RWPE1 (cell line): ENCODE data around the gene MRTFB.

Experiments used
- CTCF ChIA-PET: fragments of 350-600 bp; sonication (Branson Sonifier 250); formaldehyde crosslinking; extraction: SDS; loops from one replicate; lab custom pipeline; 2021; lab: Yijun Ruan, JAX
- POLR2A ChIA-PET: fragments of 400-600 bp; formaldehyde crosslinking; extraction: SDS; loops from one replicate; lab custom pipeline; 2020; ENCODE audit warnings: antibody characterized with exemption; ENCODE audit not compliant: low non-redundant PET; lab: Yijun Ruan, JAX
- DNase-seq: peaks from one replicate; pipeline ENCODE4 v3.0.0; 2012; ENCODE audit warnings: low spot score
- H3K27ac ChIP-seq: fragments of 450-650 bp; 2 replicates; pipeline ENCODE4 v1.5.1; 2017
- TF ChIP-seq, protein P1 (sequence below): fragments of 450-650 bp; conservative IDR thresholded peaks from 2 replicates; pipeline ENCODE4 v1.5.1; 2017; ENCODE audit warnings: low read depth, mild to moderate bottlenecking

Gene MRTFB

DNA sequence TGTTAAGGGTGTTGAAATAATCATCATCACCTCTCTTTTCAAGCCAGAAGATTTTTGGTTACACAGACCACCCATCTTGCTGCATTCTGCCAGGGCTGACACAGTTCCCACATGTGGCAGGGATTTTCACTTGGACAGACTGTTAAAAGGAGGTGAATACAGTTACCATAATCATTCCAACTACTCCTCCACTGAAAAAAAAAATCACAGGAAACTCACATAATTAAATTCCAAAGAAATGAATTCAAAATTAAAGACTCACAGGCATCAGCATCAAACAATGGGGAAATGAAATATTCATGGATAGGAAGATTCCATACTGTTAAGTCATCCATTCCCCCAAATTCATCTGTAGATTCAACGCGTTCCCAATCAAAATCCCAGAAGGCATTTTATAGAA is 209.4 kb downstream of the MRTFB start:
- DNase-seq: no peak
- no peak overlapping the region for H3K27ac ChIP-seq
- ChIA-PET POLR2A (no interaction called here), CTCF (no interaction called here)
- TF ChIP-seq, protein P1, sequence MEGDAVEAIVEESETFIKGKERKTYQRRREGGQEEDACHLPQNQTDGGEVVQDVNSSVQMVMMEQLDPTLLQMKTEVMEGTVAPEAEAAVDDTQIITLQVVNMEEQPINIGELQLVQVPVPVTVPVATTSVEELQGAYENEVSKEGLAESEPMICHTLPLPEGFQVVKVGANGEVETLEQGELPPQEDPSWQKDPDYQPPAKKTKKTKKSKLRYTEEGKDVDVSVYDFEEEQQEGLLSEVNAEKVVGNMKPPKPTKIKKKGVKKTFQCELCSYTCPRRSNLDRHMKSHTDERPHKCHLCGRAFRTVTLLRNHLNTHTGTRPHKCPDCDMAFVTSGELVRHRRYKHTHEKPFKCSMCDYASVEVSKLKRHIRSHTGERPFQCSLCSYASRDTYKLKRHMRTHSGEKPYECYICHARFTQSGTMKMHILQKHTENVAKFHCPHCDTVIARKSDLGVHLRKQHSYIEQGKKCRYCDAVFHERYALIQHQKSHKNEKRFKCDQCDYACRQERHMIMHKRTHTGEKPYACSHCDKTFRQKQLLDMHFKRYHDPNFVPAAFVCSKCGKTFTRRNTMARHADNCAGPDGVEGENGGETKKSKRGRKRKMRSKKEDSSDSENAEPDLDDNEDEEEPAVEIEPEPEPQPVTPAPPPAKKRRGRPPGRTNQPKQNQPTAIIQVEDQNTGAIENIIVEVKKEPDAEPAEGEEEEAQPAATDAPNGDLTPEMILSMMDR: no peak

DNA sequence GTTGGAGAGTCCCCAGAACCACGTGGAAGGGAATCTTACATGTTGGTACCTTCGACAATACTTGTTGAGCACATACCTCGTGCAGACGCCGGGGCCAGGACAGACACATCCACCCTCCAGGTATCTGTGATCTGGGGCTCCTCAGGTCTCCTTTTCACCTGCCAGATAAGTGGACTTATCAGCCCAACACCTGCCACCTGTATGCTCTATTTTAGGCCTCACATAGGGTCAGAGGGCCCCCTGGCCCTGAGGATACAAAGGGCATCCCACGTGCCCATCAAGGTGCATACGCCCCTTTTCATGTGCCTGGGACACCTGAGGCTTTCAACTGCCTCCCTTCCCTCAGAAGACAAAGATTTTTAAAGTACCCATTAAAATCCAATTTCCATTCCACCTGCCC is 212.7 kb downstream of the MRTFB start:
- TF ChIP-seq, protein P1: no peak
- ChIA-PET POLR2A (no interaction called here), CTCF (no interaction called here)
- H3K27ac ChIP-seq: no peak overlapping the region
- no peak for DNase-seq

DNA sequence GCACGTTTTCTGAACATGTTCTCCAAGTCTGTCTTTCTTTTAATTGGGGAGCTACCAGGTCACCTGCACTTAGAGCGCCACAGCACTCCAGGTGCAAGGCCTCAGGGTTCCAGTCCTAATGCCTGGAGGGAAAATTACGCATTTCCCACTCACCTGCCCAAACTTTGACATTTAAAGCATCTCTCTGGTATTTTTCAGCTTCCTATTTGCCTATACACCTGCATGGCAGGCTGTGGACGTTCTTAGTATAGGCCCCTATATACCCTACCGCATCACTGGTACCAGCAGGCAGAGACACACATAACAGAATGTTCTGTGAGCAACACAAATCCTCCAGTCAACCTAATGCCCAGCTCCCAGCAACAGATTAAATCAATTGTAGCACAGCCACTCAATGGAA is 213.3 kb downstream of the MRTFB start:
- ChIA-PET CTCF (interaction anchor here (0.6 to 1.2 kb wide), 2 partner anchors 35 to 348 kb away, joined by 4 read pairs; partner anchors contain the start of gene BFAR), POLR2A (no interaction called here)
- no peak for DNase-seq
- TF ChIP-seq, protein P1: no peak
- no peak overlapping the region for H3K27ac ChIP-seq

DNA sequence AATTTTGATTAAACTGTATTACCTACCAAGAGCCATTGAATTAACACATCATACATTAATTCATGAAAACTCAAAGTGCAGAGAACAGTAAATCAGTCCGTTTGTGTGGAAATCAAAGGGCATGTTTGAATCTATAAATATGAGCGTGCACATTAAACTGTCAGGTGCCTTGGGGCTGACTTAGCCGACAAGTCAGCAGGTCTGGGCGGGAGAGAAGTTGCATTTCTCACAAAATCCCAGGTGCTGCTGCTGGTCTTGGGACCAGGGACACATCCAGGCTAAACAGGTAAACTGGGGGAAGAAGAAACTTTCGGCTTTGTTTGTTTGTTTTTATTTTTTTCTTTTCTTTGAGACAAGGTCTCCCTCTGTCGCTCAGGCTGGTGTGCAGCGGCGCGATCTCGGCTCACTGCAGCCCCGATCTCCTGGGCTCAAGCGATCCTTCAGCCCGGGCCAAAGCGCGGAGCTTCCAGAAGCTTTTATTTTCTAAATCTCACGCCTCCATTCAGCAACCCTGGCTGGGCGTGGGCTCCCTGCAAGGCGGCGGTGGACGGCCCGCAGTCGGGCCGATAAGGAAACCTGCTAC is 213.9 kb downstream of the MRTFB start:
- DNase-seq: peak; percentile 53
- CTCF ChIA-PET: interaction anchor here (0.6 to 2.8 kb wide), 6 partner anchors 10 to 362 kb away, joined by 3 to 14 read pairs (median 4); no protein-coding TSS in a partner anchor
- TF ChIP-seq, protein P1: peak; percentile 52
- POLR2A ChIA-PET: no interaction called here
- H3K27ac ChIP-seq: peak overlapping the region; percentile 79

DNA sequence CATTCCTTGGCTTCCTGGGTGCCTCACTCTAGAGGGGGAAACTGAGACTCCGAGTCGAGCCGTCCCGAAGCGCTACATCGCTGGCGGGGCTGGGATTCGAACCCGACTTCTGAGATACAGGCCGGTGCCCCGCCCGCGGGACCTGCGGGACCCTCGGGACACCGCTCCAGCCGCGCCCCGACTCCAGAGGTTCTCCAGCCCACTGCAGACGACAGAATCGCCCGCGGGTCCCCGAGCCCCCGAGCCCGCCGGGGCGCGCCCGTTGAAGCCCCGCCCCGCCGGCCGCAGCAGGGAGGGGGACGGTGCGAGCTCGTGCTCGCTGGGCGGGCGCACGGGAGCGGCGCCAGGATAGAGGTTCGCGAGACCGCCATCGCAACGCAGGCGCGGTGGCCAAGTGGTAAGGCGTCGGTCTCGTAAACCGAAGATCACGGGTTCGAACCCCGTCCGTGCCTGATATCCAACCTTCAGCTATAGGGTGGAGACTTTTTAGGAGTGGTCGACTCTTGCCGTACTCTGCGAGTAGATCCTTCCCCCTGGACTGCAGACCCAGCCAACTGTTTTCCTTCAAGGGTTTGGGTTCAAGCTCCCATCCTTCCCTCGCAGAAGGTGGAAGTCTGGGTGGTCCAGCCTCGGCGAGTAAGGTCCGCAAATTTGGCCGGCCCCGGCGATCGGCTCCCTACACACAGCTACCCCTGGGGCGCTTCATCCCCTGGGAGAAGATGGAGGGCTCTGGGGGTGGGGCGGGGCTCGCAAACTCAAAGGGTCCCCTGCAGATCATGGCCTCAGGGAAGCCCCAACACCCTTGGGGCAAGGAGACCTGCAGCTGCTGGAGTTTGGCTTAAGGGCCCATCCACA is 214.6 kb downstream of the MRTFB start:
- DNase-seq: peak; percentile 86
- ChIA-PET CTCF (interaction anchor here (0.6 to 2.8 kb wide), 7 partner anchors 11 to 366 kb away, joined by 3 to 14 read pairs (median 3); partner anchors contain the start of gene ERCC4), POLR2A (no interaction called here)
- TF ChIP-seq, protein P1: no peak
- peak overlapping the region; percentile 79 for H3K27ac ChIP-seq

DNA sequence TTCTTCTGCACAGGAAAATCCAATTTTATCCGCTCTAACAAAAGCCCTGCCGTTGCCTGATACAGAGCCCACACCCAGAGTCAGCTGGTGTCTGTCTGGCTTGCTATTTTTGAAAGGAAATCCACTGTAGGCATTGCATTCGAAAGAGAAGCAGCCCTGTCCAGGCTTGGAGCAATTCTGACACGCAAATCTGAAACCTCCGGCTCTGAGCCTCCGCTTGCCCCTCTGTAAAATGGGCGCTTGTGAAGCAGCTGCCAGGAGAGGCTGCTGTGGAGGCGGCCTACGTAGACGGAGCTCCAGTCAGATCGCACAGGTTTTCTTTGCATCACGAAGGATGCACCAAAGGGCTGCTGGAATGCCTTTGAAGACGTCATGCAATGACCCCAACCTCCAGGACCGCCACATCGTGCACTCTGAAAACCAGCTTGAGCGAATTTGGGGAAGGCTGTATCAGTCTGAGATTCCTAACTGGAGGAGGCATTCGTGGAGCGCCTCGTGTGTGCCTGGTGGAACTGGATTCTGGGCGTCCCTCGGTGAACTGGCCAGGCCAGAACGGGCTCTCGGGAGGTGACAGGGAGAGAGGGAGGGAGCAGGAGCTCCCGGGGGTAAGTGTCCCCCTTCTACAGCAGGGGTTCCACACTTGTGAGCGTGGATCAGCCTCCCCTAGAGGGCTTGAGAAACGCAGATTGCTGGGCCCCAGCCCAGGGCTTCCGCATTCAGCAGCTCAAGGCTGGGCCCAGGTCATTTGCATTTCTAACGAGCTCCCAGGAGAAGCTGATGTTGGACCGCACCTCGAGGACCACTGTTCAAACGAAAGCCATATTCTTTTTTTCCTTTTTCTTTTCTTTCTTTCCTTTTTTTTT is 215.5 kb downstream of the MRTFB start:
- CTCF ChIA-PET: interaction anchor here (0.7 to 2.8 kb wide), 3 partner anchors 13 to 366 kb away, joined by 3 to 14 read pairs (median 5); partner anchors contain the start of gene ERCC4
- peak; percentile 19 for DNase-seq
- TF ChIP-seq, protein P1: no peak
- POLR2A ChIA-PET: interaction anchor here (0.6 kb wide), 1 partner anchor 60 kb away, joined by 3 read pairs; no protein-coding TSS in a partner anchor
- H3K27ac ChIP-seq: peak overlapping the region; percentile 79
